ENCODE measurements around the gene ST8SIA4.

ST8SIA4 gene, protein sequence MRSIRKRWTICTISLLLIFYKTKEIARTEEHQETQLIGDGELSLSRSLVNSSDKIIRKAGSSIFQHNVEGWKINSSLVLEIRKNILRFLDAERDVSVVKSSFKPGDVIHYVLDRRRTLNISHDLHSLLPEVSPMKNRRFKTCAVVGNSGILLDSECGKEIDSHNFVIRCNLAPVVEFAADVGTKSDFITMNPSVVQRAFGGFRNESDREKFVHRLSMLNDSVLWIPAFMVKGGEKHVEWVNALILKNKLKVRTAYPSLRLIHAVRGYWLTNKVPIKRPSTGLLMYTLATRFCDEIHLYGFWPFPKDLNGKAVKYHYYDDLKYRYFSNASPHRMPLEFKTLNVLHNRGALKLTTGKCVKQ

GRCh38 chr5:100903039-100903887, at the start of gene ST8SIA4:
Gene ST8SIA4 (minus strand): TSS chr5:100903282. CDS start chr5:100902955, 327 bp downstream.
- peak; percentile 82 to 90 (median 86) for DNase-seq

GRCh38 chr5:100950985-100951384, 47.9 kb upstream of the ST8SIA4 start:
- no peak for DNase-seq

- no peak for DNase-seq
Observed at GRCh38 chr5:100913298-100913697, 10.2 kb upstream of the ST8SIA4 start.

DNA sequence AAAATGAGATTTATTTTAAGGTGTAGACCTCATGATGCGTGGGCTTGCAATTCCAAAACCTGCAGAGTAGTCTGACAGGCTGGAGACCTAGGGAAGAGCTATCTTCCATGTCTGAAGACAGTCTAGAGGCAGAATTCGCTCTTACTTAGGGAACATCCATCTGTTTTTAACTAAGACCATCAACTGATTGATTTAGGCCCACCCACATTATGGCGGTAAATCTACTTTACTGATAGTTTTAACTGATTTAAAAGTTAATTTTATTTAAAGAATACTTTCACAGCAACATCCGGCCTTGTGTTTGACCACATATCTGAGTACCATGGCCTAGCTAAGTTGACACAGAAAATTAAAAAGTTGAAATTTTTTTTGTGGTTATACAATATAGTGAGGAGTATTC, 6.0 kb upstream of the ST8SIA4 start:
- no peak for DNase-seq

DNA sequence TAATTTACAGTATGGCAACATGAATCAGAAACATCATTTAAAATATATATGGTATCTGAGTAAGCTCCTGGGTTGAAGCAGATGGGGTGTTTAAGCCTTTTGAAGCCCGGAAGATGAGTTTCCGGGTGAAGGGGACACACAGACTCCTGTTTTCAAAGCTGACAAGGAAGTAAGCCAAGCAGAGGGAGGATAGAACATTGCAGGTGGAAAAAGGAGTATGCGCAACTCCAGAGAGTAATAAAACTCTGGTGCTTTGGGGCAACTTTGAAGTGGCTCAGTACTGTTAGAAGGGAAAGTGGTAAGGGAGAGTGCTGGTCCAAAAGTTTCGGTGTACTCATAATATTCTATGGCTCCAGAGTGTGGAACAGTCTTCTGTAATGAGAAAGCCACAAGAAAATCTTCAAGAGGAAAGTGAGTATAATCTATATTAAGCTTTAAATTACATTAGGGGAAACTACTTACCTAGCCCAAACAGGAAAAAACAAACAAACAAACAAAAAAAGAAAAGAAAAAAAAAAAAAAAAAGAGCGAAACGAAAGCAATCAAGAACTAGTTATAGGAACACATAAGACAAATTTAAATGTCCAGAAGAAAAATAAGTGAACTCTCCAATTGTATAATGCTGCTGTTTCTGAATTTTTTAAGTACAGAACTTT, 2.3 kb upstream of the ST8SIA4 start:
- DNase-seq: peak in 3 of 6 experiments; percentile 2 to 17 (median 8)

DNA sequence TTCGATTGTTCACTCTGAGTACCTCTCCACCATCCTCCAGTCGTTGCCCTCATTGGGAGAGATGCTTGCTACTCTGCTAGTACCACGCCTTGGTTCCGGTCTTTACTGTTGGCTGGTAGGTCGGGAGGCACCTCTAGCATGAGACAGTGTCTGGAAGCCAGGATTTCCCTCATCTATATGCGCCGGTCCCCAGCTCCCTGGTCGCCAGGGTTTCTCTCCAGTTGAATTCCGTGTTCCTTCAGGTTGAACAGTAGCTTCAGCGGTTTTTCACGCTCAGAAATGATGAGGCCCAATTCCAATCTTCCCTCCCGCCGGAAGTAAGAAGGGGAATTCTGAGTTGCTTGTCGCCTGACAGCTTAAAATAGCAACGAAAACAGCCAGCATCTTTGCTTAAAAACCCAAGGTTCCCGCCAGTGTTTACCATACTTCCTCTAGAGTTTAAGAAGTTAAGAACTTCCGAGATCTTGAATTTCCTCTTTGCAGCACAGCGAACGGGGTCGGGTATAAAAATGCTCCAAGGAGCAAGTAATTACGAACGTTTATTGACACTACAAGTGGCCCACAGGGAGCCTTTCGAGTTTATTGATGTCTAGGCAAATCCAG, 1.3 kb upstream of the ST8SIA4 start:
- peak; percentile 31 to 54 (median 35) for DNase-seq

- DNase-seq: peak in 5 of 6 experiments; percentile 1 to 78 (median 50)
Observed at GRCh38 chr5:100902440-100903038, 543 bp downstream of the ST8SIA4 start.

DNA sequence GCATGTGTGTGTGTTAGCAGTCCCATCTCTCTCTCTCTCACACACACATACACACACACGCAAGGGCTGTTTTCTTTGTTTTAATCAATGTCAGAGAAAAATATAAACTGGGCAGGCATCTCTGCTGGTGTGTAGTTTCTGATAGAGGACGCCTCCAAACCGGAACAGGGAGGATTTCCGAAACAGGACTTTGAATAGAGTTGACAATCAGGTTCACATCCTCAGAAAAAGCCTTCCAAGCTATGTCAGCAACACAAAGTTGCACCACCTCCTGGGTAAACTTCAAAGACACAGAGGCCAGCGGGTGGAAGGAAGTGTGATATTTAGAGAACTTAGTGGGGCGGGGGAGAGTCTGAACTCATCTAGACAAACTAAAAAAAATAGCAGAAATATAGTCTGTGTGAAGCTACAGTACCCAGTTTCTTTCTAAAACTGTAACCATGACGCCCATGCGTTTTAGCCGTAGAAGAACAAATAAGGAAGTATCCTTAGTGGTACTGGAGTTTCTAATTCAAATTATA, 1.2 kb downstream of the ST8SIA4 start:
- DNase-seq: peak; percentile 28 to 81 (median 67)

- peak; percentile 72 to 84 (median 82) for DNase-seq
Observed at GRCh38 chr5:100900796-100901781, 2.0 kb downstream of the ST8SIA4 start.

- peak in 2 of 6 experiments; percentile 21 to 47 for DNase-seq
Observed at GRCh38 chr5:100900142-100900795, 2.8 kb downstream of the ST8SIA4 start.

DNA sequence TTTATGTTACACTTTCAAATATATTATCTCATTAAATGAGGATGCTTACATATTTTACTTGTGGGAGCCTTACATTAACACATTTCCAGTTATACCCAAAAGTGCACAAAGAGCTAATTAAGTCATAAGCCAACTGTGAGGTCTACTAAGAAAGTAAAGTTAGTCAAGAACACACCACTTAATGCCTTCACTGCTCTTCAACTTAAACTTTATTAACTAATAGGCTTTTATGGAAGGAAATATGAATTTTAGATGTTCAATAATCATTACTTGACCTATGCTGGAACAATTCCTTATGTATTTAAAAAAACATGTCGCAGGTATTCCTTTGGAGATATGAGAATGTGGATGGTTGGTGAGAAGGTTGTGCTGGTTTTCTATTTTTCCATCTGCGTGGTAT, 3.4 kb downstream of the ST8SIA4 start:
- DNase-seq: no peak

- DNase-seq: no peak
Observed at GRCh38 chr5:100898504-100899346, 4.4 kb downstream of the ST8SIA4 start.

DNA sequence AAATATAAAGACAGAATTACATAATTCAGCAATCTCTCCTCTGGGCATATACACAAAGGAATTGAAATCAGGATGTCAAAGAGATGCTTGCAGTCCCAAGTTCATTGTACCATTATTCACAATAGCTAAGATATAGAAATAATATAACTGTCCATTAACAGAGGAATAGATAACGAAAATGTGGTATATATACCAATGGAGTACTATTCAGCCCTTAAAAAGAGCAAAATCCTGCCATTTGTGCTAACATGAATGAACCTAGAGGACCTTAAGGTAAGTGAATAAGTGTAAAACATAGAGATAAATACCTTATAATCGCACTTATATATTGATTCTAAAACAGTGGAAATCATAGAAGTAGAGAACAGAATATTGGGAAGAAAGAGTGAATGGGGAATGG, 7.0 kb downstream of the ST8SIA4 start:
- no peak for DNase-seq

GRCh38 chr5:100890461-100891008, 12.5 kb downstream of the ST8SIA4 start:
- no peak for DNase-seq

GRCh38 chr5:100889896-100890295, 13.2 kb downstream of the ST8SIA4 start:
- no peak for DNase-seq

GRCh38 chr5:100889165-100889743, 13.8 kb downstream of the ST8SIA4 start:
- DNase-seq: peak in 3 of 6 experiments; percentile 2 to 26 (median 24)

DNA sequence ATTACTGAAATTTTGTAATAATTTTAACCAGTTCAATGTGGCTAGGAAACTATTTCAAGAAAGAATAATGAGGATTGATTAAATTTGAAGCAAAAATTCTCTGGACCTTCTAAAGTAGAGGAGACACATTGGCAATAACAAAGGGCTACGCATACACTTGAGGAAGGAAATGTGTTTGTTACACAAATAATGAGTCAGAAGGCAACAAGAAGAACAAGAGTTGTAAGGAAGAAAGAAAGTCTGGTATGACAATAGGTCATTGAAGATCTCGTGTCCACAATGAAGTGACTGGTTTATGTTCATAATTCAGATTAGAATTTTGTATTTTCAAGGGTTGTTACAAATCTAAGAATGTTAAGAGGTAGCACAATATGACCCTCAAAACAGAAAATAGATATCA, 25.8 kb downstream of the ST8SIA4 start:
- DNase-seq: no peak

DNA sequence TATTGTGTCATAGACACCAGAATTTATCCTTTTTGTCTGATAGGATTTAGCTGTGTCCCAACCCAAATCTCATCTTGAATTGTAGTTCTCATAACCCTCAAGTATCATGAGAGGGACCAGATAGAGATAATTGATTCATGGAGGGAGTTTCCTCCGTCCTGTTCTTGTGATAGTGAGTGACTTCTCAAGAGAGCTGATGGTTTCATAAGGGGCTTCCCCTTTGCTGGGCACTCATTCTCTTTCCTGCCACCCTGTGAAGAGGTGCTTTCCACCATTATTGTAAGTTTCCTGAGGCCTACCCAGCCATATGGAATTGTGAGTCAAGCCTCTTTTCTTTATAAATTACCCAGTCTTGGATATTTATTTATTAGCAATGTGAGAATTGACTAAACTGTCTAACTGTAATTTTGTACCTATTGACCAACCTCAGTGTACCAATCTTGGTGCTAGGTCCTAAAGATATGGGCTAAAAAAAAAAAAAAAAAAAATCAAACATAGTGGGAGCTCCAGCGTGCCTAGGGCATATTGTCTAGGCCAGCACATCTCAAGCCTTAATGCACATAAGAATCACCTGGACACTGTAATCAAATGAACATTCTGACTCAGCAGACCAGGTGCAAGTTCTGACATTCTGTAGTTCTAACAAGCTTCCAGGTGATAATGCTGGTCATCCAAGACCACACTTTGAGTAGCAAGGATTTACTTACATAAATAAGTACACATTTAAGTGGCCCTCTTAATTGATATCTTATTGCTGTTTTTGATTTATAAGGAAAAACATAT, 30.5 kb downstream of the ST8SIA4 start:
- DNase-seq: no peak

Data from stimulated activated naive CD4-positive, alpha-beta T cell (primary cell).